Kasumi-1 (cell line): ENCODE data around the gene FCHSD2.

ENCODE experiments used
- DNase-seq, 2 experiments: peaks; one replicate each; lab custom pipeline; 2025; lab: John Stamatoyannopoulos, UW

The FCHSD2 gene

DNA sequence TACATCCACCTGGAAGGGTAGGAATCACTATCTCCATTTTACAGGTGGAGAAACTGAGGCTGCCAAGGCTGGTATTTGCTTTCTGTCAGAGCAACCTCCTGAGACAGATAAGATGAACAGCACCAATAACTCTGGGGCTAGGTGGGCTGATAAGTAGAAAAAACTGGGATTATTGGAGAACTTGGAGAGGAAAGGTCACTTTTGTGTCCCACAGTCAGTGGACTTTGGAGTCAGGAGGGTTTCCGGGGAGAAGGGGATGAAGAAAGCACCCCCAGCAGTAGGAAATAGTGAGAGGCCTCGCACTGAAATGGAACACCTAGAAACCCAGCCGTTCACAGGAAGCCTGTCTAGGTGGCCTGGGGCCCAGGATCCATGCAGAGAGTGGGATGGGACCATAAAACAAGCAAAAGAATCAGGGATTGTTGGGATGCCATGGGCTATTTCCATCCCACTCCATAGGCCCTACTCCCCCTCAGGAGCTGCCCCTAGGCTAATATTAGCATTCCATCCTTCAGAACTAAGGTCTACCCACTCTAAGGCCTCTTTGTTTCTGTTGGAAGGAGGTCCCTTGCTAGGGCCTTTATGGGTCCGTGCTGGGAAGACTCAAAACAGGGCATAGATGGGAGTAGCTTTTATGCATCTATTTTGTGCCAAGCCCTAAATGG is 31.0 kb upstream of the FCHSD2 start:
- no peak for DNase-seq

DNA sequence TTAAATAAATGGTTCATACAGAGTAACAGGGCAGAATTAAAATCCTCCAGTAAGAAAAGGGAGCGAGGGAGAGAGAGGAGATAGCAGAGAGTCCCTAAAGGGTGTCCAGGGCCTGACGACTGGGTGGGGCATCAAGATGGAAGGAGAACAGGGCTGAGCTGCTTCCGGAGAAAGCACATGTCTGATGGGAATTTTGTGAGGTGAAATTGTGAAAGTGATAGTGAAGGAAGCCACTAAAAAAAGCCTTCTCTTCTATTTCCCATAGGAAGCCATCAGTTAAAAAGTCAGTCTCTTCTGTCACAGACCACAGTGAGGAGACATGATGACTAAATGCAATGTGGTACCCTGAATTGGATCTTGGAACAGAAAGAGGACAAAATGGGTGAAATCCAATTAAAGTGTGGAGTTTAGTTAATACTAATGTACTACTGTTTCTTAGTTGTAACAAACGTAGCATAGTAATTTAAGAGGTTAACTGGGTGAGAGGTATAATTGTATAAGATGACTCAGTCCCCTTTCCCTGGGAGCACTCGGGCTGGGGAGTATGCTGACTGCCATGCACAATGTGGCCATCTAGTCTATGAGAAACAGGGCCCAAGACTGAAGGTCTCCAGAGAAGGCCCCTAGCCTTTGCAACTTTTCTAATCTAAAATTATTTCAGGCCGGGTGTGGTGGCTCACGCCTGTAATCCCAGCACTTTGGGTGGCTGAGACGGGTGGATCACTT is 29.5 kb upstream of the FCHSD2 start:
- DNase-seq = no peak

DNA sequence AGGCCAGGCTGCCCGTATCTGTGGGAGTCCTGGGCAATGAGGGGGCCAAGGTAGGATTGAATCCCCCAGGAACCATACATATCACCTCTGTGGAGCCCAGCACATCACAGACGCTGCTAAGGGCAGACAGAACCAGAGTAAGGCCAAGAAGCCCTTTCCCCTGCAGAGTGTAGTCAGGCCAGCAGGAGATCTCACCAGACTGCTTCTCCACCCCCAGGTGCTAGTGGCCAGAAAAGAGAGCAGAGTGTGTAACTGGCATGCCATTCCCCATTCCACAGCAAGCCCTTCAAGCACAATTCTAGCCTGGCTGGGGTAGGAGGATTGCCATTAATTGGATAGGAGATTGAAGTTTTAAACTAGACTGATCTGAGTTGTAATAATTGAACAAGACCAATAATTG is 28.0 kb upstream of the FCHSD2 start:
- DNase-seq = no peak

DNA sequence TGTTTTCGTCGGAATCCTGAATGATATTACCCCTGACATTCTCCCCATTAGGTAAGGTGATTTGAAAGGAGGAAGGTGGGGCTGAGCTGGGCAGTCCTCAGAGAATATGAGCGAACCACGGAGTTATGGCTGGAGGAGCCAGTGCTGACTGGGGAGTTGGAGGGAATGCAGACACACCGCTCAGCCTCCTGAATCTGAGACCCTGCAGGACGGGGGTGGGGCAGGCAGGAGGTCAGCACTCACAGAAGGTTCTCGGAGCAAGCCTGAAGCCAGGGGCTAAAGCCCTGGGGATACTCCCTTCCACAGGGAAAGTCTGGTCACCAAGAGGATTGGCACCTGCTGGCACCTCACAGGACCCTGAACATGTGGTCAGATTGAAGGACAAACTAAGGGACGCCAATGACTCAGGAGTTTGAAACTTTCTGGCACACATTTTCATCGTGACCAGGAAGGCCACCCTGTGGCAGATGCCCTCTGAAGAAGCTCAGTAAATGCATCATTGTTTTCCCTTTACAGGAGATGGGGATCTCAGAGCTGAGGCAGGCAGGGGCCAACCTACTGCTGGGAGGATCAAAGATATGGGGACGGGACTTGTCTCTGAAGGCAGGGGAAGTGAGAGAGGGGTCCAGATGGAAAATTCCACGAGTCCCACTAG is 26.9 kb upstream of the FCHSD2 start:
- no peak for DNase-seq

DNA sequence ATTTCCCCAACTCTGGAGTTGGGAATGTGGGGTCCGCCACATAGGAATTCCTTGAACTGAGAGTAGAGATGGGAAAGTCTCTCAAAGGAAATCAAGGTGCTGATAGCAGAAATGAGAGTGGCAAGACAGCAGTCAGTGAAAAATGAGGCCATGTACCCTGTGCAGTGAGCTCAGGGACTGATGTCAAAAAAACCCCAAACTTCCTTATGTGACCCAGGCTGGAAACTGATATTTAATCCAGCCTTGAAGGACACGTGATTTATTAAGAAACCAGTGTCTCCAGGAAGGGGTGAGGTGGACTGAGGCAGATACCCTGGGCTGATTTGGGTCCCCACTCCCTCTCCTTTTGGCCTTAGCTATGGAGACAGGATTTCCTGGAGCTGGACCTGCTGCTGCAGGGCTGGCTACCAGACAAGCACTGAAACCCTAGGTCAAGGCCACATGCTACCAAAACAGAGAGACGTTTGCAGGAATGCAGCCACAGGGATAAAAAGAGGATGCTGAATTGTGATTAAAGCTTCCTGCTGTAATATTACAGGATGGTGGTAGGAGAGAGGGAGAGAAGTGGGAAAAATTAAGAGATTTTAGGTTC is 25.3 kb upstream of the FCHSD2 start:
- DNase-seq = no peak

DNA sequence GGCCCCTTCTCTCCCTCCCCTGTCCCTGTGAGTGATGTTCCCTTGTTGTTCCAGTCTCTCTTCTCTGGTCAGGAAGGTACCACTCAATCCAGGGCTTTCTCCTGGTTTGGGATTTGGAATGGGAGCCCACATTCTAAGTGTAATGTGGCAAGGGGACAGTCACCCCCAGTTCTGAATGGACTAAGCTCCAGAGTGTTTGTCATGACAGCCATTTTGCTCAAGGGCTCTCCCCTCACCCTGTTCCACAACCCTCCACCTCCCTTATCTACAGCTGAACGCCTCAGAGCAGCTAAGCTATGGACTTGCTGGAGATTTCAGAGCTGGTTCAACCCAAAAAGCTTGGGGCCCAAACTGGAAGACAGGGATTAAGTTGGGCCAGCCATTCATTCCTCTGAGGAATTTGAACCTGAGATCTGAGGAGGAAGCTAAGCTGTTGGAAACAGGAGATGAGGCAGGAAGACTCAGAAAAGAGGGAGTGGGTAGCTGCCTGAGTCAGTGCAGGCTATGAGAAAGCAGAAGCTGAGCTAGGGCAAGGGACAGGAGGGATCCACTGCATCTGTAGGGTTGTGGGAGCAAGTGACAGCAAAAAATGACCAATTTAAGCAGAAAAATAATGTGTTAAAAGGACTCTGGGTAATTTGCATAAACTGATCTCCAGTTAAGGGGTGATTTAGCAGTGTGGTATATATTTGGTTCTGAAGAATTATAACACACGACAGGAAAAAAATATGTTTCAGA is 22.9 kb upstream of the FCHSD2 start:
- DNase-seq = peak; percentile 66 to 69

DNA sequence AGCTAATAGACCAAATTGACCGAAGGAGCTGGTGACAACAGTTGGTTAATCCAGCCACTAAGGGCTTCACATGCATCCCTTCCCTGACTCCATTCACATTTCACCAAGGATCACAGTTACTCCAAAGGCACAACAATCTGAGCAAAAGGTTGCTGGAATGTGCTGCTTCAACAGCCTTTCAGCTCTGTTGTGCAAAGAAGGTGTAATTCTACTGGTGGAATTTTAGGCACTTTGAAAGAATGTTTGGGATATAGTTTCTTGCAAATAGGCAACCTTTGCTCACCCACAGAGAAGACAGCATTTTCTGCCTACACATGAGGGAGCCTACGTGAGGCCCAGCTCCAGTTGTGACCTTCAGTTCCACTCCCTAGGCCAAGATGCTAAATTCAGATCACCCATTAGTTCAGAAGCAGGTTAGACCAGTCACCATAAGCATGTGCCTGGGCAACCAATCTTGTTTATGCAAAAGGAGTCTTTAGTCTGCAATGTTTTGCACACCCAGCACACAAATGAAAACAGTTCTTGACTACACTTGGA is 21.6 kb upstream of the FCHSD2 start:
- no peak for DNase-seq

DNA sequence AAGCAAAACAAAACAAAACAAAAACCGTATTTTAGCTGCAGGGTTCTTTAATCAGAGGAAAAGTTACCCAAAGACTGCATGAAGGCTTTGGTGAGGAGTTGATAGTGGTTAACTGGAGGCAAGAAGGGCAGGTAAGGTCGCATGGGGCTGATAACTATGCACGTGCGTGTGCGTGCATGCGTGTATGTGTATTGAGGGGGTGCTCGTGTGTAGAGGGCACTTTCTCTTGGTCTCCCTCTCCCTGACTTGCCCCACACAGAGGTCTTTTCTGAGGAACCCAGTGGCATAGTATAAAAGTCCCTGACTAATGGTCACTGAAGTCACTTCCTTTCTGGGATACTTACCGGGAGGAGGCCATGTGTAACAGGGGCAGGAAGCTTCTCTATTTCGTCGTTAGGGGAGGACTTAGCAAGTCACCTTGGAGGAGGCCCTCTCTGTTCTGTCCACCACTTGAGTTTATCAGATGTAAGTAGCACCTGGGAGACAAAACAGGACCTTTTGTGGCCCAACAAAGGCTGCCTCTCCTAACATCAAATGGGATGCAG is 20.1 kb upstream of the FCHSD2 start:
- no peak for DNase-seq

DNA sequence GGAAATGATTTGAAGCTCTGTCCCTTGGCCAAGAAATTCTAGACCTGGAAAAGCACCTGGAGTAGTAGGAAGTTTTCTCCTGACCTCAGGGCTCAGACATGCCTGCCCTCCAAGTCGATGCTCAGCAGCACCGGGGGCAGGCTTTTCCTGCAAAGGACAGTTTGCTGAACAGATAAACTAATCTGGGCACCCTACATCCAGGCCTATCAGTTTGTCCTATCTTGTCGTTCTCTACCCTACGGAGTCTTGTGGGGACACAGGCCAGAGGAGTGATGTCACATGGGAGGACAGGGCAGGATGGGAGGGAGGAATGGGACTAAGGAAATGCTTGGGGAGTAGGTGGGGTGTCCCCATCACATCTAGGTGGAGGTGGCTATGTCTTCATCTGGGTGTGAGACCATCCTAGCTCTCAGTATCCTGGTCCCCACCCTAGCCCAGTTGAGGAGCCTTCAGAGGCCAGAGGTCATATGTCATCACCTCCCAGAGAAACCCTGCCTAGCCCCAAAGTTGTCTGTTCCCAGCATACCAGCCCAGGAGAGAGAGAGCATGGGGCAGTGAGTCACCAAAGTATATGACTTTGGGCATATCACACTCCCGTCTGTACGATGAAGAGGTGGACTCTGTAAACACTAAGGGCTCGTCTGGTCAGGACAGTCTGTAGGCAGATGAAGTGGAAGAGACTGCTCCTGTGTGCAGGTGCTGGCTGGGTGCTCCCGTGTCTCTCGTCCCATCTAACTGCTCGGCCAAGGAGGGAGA is 18.1 kb upstream of the FCHSD2 start:
- no peak for DNase-seq

DNA sequence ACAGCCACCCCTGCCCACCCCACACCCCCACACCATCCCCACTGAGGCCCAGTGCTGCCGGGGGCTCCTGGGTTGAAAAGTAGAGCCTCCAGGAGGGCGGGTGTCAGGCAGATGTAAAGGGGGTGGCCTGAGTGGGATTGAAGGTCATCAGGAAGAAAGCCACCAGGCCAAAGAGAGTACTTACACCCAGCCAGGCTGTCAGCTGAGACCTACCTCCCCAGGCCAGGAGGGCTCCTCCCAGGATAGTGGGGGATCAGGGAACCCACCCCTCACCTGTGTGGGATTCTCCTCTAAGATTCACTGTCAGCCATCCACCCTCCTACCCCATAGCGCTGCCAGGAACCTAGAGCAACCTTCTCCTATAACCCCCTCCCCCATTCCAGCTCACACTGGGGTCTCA is 17.2 kb upstream of the FCHSD2 start:
- DNase-seq = no peak

DNA sequence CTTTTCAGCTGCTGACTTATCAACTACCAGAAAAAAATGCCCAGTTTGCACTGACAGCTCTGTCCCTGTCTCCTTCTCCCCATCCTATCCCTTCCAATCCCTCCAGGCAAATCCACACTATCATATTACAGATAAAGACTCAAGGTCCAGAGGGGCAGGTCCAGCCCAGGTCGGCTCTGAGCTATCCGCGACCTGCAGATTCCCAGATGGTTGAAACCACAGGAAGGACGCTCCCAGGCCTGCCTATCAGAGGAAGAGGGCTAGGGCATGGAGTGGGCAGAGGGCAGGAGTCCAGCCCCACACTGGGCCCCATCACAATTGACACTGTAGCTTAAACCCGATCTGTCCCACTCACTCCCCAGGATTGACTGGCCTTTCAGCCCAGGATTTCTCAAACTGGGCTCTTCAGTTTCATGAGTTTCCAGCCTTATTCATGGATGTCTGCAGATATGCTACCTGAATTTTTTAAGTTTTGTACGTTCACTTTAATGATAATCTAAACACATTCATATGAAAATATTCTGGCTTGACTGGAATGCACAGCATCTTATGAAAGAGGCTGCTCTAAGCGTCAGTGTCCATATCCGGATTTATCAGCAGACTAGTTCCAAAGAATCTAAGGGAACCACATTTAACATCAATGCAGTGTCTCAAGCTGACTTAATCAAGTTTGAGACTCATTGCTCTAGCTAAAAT is 16.4 kb upstream of the FCHSD2 start:
- DNase-seq = no peak

DNA sequence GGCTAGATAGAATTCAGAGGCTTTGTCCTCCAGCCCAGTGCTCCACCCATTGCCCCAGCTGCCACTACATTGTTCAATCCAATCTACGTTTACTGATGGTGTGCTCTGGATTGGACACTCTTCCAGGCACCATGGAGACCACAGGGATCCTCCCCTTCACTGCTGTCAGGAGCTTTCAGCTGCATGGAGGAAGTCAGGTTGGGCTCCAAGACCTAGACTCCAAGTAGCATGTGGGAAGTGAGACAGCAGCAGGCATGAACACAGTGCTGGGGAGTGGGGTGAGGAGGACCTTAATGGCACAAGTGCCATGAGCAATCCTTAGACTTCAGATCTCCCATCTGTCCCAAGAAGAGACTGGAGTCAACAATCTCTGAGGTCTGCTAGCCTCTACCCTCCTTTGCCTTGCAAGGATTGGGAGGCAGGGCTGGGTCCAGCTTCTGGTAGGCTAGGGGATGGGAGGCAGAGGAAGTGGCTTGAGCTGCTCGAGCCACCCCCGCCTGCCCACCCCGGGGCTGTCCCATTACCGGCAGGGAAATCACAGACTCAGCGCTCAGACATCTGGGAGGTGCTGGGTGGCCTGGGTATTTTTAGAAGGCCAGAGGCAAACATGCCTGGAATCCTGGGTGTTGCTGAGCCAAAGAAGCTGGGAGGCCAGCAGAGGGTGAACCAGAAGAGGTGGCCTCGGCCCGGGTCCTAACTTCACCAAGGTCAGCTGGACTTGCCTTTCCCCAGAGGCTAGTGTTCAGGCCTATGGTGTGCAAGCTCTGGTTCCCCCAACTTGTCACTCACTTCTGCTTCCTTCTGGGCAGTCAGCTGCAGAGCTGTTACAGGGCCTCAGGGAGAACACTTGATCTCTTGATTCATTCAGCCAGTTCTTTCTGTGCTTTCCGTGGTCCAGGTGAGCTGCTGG is 15.2 kb upstream of the FCHSD2 start:
- peak; percentile 44 to 47 for DNase-seq

DNA sequence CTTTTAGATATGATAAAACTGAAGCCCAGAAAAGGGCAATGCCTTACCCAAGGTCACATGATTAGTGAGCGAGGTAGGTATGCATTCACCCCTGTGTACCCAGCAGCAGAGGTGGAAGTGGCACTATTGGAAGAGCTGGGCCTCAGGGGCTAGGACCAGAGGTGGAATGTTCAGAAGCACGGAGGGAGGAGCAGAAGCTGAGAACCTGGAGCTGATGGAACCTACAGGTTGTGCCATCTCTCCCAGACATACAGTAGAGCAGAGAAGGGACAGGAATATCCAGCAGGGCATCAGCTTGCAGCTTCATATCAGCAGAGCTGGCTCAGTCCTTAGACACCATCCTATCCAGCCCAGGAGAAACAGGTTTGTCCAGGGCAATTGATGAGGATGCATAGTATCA is 14.6 kb upstream of the FCHSD2 start:
- DNase-seq = no peak

DNA sequence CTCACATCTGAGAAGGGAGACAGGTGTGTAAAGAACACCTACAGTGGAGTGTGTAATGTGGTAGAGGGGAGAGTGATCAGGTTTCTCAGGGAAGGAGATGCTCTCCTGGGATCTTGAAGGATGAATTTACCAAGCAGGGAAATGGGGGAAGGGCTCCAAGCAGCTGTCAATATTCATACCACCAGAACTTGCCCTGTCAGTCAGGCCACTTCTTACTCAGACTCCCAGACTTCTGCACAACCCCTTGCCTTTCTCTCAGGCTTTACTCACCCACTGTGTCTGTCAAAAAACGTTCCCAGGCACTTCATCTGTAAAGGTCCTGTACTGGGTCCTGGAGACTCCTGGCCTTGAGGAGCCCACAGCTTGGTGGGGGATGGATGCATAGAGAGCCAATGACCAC is 14.0 kb upstream of the FCHSD2 start:
- DNase-seq = no peak

DNA sequence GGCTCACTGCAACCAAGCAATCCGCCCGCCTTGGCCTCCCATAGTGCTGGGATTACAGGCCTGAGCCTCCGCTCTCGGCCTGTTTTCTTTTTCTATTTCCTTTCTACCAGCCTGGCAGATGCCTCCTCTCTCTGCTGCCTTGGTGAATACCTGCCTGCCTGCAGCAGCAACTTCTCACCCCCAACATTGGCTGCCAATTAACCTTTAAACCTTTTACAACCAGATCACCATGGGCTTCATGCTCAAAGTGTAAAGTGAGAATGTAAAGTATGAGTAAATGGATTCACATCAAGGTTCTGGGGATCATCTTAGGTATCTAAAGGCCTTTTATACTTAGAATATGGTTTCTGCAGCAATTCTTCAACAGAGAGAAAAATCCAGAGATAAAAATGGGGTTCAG is 13.0 kb upstream of the FCHSD2 start:
- no peak for DNase-seq

DNA sequence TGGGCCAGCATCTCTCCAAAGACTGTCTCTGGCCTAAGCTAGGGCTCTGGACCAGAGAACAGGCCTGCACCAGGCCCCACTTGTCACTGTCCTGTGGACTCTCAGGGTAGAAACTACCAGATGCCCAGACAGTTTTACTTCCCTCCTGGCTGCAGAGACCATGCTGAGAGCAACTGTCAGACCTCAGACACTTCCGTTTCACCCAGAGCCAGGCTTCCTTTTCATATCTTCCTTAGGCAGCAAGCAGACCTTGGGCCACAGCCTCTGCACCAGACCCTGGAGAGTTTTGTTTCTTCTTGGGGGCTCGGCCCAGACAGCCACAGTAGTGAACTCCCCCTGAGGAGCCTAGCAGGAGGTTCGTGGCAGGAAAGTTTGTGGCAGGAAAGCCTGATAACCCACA is 12.1 kb upstream of the FCHSD2 start:
- peak; percentile 100 for DNase-seq

DNA sequence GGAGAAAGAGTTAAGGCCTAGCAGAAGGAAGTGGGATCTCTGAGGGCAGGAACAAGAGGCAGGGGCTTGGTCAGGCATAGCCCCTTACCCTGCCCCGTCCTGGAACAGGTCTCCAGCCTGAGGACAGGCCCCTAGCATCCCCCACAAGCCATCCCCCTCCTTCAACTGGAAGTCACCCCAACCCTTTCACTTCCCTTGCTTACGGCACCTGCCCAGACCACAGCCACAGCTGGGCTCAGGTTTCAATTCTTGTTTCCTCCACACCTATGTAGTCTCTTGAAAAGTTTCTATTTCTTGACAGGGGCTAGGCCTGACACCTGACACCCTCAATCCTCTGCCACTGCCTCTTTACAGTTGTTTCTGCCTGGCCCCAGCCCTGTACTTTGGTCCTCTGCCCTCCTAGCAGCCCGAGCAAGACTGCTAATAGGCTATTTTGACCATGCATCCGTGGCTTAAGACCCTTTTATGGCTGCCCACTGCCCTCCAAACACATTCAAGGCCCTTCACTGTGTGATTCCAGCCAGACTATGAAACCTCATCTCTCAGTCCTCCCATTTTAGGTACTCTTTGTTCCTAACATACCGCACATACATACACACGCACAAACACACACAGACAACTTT is 10.9 kb upstream of the FCHSD2 start:
- peak; percentile 25 to 48 for DNase-seq

DNA sequence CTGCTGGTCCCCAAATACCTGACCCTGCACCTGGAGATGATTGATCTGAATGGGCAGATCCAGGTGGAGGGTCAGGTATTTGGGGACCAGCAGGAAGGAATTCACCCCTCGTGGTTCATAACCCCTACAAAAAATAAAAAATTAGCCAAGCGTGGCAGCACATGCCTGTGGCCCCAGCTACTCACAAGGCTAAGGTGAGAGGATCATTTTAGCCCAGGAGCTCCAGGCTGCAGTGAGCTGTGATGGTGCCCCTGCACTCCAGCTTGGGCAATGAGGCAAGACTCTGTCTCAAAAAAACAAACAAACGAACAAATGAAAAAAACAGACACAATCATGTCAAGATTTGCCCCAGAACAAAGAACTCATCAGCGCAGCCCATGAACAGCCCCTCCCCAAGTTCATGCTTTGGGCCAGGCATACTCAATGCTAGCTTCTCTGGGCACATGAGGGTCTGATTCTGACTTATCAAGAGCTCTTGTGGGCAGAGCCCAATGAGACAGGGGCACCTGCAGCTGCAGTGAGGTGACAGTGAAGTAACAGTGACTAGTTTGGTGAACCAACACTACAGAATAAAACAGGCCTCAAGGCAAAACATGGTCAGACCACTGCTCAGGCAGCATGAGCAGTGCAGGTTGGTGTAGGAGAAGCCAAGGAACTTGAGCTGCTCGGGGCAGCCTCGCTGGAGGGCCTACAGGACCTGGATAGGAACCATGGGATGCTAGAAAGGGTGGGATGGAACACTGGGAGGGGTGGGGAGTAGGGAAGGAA is 10.2 kb upstream of the FCHSD2 start:
- DNase-seq = no peak
